ENCODE results near the gene TMEM151B. TPM values are rescaled to one million over a fixed set of nuclear protein-coding genes. Genes with fewer than 3 reads are reported as not detected.
A peak's percentile ranks its signal among the peaks of the same experiment; 100 is the strongest.

Gene TMEM151B
- total RNA-seq, 1 experiment from 2014 or later, result 1.5 TPM

GRCh38 chr6:44238687-44239350, 31.4 kb upstream of the TMEM151B start:
- Histone ChIP-seq H3K4me1 (peaks cover 6% of the 10 kb centered on the region), H3K4me3 (no peak overlapping the region), H3K27me3 (no peaks in the 10 kb centered on the region), H3K9me3 (replicated peaks) (no peaks in the 10 kb centered on the region), H3K36me3 (peaks cover 7% of the 10 kb centered on the region; the same call in 1 of the 2 replicates), H3K27ac (no peak overlapping the region)
- no peak for DNase-seq

- no peaks in the 10 kb centered on the region for H3K27me3 ChIP-seq
- H3K4me1 ChIP-seq, result no peaks in the 10 kb centered on the region; the same call in 1 of the 2 replicates
- no peak overlapping the region for H3K4me3 ChIP-seq
- DNase-seq, result no peak
- no peak overlapping the region for H3K27ac ChIP-seq
- peaks cover 9% of the 10 kb centered on the region for H3K36me3 ChIP-seq
- H3K9me3 ChIP-seq (replicated peaks), result no peaks in the 10 kb centered on the region
Observed at GRCh38 chr6:44243345-44243744, 26.9 kb upstream of the TMEM151B start.

- Histone ChIP-seq H3K4me1 (no peaks in the 10 kb centered on the region; the same call in none of the 2 replicates), H3K27me3 (no peaks in the 10 kb centered on the region), H3K27ac (no peak overlapping the region), H3K9me3 (replicated peaks) (no peaks in the 10 kb centered on the region), H3K36me3 (peaks cover 31% of the 10 kb centered on the region), H3K4me3 (peak overlapping the region; percentile 93)
- DNase-seq, result no peak
Observed at GRCh38 chr6:44245391-44245911, 24.8 kb upstream of the TMEM151B start.

GRCh38 chr6:44245912-44246662, 24.2 kb upstream of the TMEM151B start:
- H3K36me3 ChIP-seq, result peaks cover 37% of the 10 kb centered on the region
- no peaks in the 10 kb centered on the region; the same call in none of the 2 replicates for H3K4me1 ChIP-seq
- no peaks in the 10 kb centered on the region for H3K9me3 ChIP-seq (replicated peaks)
- H3K4me3 ChIP-seq, result peak overlapping the region; percentile 93
- no peaks in the 10 kb centered on the region for H3K27me3 ChIP-seq
- peak overlapping the region; percentile 84 for H3K27ac ChIP-seq
- DNase-seq, result peak; percentile 82

- H3K4me1 ChIP-seq, result no peaks in the 10 kb centered on the region; the same call in none of the 2 replicates
- DNase-seq, result peak; percentile 95 to 97
- no peaks in the 10 kb centered on the region for H3K27me3 ChIP-seq
- peak within 1 kb of the TSS; percentile 93 for H3K4me3 ChIP-seq
- H3K27ac ChIP-seq, result peak within 1 kb of the TSS; percentile 84
- H3K36me3 ChIP-seq, result peaks cover 44% of the 10 kb centered on the region
- H3K9me3 ChIP-seq (replicated peaks), result no peaks in the 10 kb centered on the region
Observed at GRCh38 chr6:44246663-44247337, 23.4 kb upstream of the TMEM151B start, which contains the start of gene HSP90AB1. TSS of gene HSP90AB1 (plus strand) at chr6:44247101. CDS start at chr6:44248630, 1,529 bp downstream.

GRCh38 chr6:44247338-44248302, 22.6 kb upstream of the TMEM151B start:
- Histone ChIP-seq H3K36me3 (peaks cover 52% of the 10 kb centered on the region), H3K27me3 (no peaks in the 10 kb centered on the region)
- peak; percentile 49 to 53 for DNase-seq

GRCh38 chr6:44248579-44248978, 21.7 kb upstream of the TMEM151B start:
- Histone ChIP-seq H3K4me1 (no peaks in the 10 kb centered on the region; the same call in none of the 2 replicates), H3K27ac (no peak overlapping the region), H3K9me3 (replicated peaks) (no peaks in the 10 kb centered on the region), H3K27me3 (no peaks in the 10 kb centered on the region), H3K4me3 (peak overlapping the region; percentile 93), H3K36me3 (peaks cover 62% of the 10 kb centered on the region)
- no peak for DNase-seq

More at GRCh38 chr6:44247338-44248302, 22.6 kb upstream of the TMEM151B start:
- H3K27ac ChIP-seq, result peak overlapping the region; percentile 84
- H3K4me3 ChIP-seq, result peak overlapping the region; percentile 93
- no peaks in the 10 kb centered on the region; the same call in none of the 2 replicates for H3K4me1 ChIP-seq
- no peaks in the 10 kb centered on the region for H3K9me3 ChIP-seq (replicated peaks)

- H3K4me3 ChIP-seq, result peak overlapping the region; percentile 93; the same call in 1 of the 2 replicates
- H3K36me3 ChIP-seq, result peaks cover 68% of the 10 kb centered on the region
- H3K9me3 ChIP-seq (replicated peaks), result no peaks in the 10 kb centered on the region
- H3K4me1 ChIP-seq, result no peaks in the 10 kb centered on the region; the same call in none of the 2 replicates
- no peaks in the 10 kb centered on the region for H3K27me3 ChIP-seq
- H3K27ac ChIP-seq, result no peak overlapping the region
- DNase-seq, result no peak
Observed at GRCh38 chr6:44249082-44249748, 21.0 kb upstream of the TMEM151B start.

GRCh38 chr6:44250067-44250717, 20.1 kb upstream of the TMEM151B start:
- no peaks in the 10 kb centered on the region for H3K9me3 ChIP-seq (replicated peaks)
- H3K4me3 ChIP-seq, result no peak overlapping the region
- no peak overlapping the region for H3K27ac ChIP-seq
- no peaks in the 10 kb centered on the region; the same call in none of the 2 replicates for H3K4me1 ChIP-seq
- DNase-seq, result no peak
- H3K27me3 ChIP-seq, result no peaks in the 10 kb centered on the region
- peaks cover 78% of the 10 kb centered on the region for H3K36me3 ChIP-seq

GRCh38 chr6:44250718-44251123, 19.5 kb upstream of the TMEM151B start:
- H3K4me3 ChIP-seq, result no peak overlapping the region
- no peaks in the 10 kb centered on the region for H3K27me3 ChIP-seq
- no peak for DNase-seq
- no peaks in the 10 kb centered on the region; the same call in none of the 2 replicates for H3K4me1 ChIP-seq
- H3K36me3 ChIP-seq, result peaks cover 83% of the 10 kb centered on the region
- no peaks in the 10 kb centered on the region for H3K9me3 ChIP-seq (replicated peaks)
- no peak overlapping the region for H3K27ac ChIP-seq

- no peak for DNase-seq
- Histone ChIP-seq H3K27me3 (no peaks in the 10 kb centered on the region), H3K4me3 (no peak overlapping the region), H3K9me3 (replicated peaks) (no peaks in the 10 kb centered on the region), H3K27ac (no peak overlapping the region), H3K36me3 (peaks cover 83% of the 10 kb centered on the region), H3K4me1 (no peaks in the 10 kb centered on the region; the same call in none of the 2 replicates)
Observed at GRCh38 chr6:44251576-44252524, 18.4 kb upstream of the TMEM151B start.

Data from SJCRH30 (cell line).